ENCODE data around the gene PEX19.
"Not testable (repeated sequence)": the region's sequence is repeated elsewhere in the genome, so short reads cannot be mapped to it uniquely, and the experiment has no call there.

Gene PEX19

DNA sequence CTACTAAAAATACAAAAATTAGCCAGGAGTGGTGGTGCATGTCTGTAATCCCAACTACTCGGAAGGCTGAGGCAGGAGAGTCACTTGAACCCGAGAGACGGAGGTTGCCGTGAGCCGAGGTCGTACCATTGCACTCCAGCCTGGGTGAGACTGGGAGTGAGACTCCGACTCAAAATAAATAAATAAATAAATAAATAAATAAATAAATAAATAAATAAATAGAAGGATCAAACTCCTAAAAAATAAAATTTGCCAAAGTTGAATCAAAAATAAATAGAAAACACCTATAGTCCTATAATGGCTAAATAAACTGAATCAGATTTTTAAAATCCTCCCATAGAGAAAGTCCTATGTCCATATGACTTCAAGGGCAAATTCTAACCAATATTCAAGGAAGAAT is 15.2 kb upstream of the PEX19 start:
- TF ChIP-seq, protein P1, sequence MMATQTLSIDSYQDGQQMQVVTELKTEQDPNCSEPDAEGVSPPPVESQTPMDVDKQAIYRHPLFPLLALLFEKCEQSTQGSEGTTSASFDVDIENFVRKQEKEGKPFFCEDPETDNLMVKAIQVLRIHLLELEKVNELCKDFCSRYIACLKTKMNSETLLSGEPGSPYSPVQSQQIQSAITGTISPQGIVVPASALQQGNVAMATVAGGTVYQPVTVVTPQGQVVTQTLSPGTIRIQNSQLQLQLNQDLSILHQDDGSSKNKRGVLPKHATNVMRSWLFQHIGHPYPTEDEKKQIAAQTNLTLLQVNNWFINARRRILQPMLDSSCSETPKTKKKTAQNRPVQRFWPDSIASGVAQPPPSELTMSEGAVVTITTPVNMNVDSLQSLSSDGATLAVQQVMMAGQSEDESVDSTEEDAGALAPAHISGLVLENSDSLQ (IDR thresholded peaks at IDR 0.05), result no peak
- TF ChIP-seq BHLHE40 (IDR thresholded peaks at IDR 0.05; ENCODE audit: borderline replicate concordance), result no peak
- TF ChIP-seq TARDBP (IDR thresholded peaks at IDR 0.05), result no peak
- TF ChIP-seq L3MBTL2 (conservative IDR thresholded peaks at IDR 0.05), result no peak
- TF ChIP-seq NFRKB (IDR thresholded peaks at IDR 0.05), result no peak
- TF ChIP-seq ELF4 (IDR thresholded peaks at IDR 0.05), result no peak
- no peak for TF ChIP-seq FOXA1 (IDR thresholded peaks at IDR 0.05)
- no peak for TF ChIP-seq ZNF384 (IDR thresholded peaks at IDR 0.05)
- no peak for TF ChIP-seq SP1 (IDR thresholded peaks at IDR 0.05)
- TF ChIP-seq LEF1 (IDR thresholded peaks at IDR 0.05; ENCODE audit: borderline replicate concordance), result no peak
- TF ChIP-seq HDGF (IDR thresholded peaks at IDR 0.05; ENCODE audit: borderline replicate concordance), result no peak
- no peak for TF ChIP-seq CTBP1 (IDR thresholded peaks at IDR 0.05; ENCODE audit: borderline replicate concordance)
- no peak for TF ChIP-seq FOXK2 (IDR thresholded peaks at IDR 0.05)
- TF ChIP-seq FOXM1 (IDR thresholded peaks at IDR 0.05; ENCODE audit: borderline replicate concordance), result no peak
- TF ChIP-seq ARNT (IDR thresholded peaks at IDR 0.05), result no peak
- no peak for TF ChIP-seq SUZ12 (IDR thresholded peaks at IDR 0.05)
- no peak for DNase-seq (ENCODE audit: extremely low spot score)
- CTCF ChIA-PET, result no interaction called here
- POLR2A ChIA-PET, result no interaction called here

- CTCF ChIA-PET, result no interaction called here
- POLR2A ChIA-PET, result interaction anchor here (1.0 kb wide), 1 partner anchor 11 kb away, joined by 3 read pairs; the partner anchor contains the start of gene PEX19
- TF ChIP-seq BHLHE40 (IDR thresholded peaks at IDR 0.05; ENCODE audit: borderline replicate concordance), result no peak
- no peak for DNase-seq (ENCODE audit: extremely low spot score)
These were observed 11.1 kb upstream of the PEX19 start for GRCh38 chr1:160296036-160296435.

DNA sequence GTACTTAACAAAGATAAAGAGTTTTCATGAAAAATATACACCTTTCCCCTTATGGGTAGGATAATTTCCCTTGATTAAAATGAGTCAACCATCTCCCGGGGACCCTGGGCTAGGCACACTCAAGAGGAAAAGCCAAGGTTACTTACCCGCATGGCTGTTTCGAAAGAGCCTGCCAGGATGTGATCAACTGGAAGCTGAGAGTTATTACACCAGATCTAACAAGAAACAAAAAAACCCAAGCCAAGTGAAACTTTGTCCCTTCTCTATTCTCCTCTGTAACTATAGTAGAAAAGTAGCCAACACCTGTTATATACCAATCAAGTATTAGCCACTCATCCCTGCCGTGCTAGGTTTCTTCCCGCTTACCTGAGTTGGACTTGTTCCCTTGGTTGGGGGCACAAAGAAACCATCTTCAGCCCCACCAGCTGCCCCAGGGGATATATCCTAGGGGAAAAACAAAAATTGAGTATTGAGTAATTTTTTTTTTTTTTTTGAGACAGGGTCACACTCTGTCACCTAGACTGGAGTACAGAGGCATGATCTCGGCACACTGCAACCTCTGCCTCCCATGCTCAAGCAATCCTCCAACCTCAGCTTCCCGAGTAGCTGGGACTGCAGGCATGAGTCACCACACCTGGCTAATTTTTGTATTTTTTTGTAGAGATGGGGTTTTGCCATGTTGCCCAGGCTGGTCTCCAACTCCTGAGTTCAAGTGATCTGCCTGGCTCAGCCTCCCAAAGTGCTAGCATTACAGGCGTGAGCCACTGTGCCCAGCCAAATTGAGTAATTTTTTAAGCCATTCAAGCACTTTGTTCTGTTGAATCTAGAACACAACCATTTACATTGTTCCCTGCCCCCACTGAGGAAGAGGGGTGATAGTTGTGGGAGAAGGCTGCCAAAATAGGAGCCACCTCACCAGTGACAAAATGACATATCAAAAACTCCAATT is 8.4 kb upstream of the PEX19 start:
- DNase-seq (ENCODE audit: extremely low spot score), result no peak
- no peak for TF ChIP-seq ARNT (IDR thresholded peaks at IDR 0.05)
- TF ChIP-seq CTBP1 (IDR thresholded peaks at IDR 0.05; ENCODE audit: borderline replicate concordance), result no peak
- TF ChIP-seq SP1 (IDR thresholded peaks at IDR 0.05), result no peak
- CTCF ChIA-PET, result interaction anchor here (0.6 to 2.6 kb wide), 5 partner anchors 9 to 219 kb away, joined by 3 to 29 read pairs (median 8); no protein-coding TSS in a partner anchor
- POLR2A ChIA-PET, result no interaction called here

- DNase-seq (ENCODE audit: extremely low spot score), result peak; percentile 80
- CTCF ChIA-PET, result interaction anchor here (0.6 to 2.7 kb wide), 37 partner anchors 10 to 245 kb away, joined by 3 to 29 read pairs (median 4); partner anchors contain the start of genes CASQ1, DCAF8 and IGSF8
These were observed 6.6 kb upstream of the PEX19 start for GRCh38 chr1:160291248-160292220.

DNA sequence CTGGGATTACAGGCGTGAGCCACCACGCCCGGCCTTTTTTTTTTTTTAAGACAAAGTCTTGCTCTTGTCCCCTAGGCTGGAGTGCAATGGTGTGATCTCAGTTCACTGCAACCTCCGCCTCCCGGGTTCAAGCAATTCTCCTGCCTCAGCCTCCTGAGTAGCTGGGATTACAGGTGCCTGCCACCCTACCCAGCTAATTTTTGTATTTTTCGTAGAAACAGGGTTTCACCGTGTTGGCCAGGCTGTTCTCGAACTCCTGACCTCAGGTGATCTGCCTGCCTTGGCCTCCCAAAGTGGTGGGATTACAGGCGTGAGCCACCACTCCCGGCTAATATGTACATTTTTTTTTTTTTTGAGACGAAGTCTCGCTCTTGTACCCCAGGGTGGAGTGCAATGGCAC is 2.8 kb upstream of the PEX19 start:
- POLR2A ChIA-PET, result interaction anchor here (1.0 kb wide), 1 partner anchor 20 kb away, joined by 4 read pairs; no protein-coding TSS in a partner anchor
- CTCF ChIA-PET, result interaction anchor here (0.6 to 0.9 kb wide), 2 partner anchors 88 to 94 kb away, joined by 3 to 4 read pairs; no protein-coding TSS in a partner anchor

More at GRCh38 chr1:160291248-160292220, 6.6 kb upstream of the PEX19 start:
- no peak for TF ChIP-seq L3MBTL2 (conservative IDR thresholded peaks at IDR 0.05)
- TF ChIP-seq, protein P1 (IDR thresholded peaks at IDR 0.05), result no peak
- TF ChIP-seq FOXA1 (IDR thresholded peaks at IDR 0.05), result no peak
- no peak for TF ChIP-seq NFRKB (IDR thresholded peaks at IDR 0.05)
- no peak for TF ChIP-seq FOXM1 (IDR thresholded peaks at IDR 0.05; ENCODE audit: borderline replicate concordance)
- TF ChIP-seq LEF1 (IDR thresholded peaks at IDR 0.05; ENCODE audit: borderline replicate concordance), result no peak
- no peak for TF ChIP-seq BHLHE40 (IDR thresholded peaks at IDR 0.05; ENCODE audit: borderline replicate concordance)
- no peak for TF ChIP-seq CTBP1 (IDR thresholded peaks at IDR 0.05; ENCODE audit: borderline replicate concordance)
- no peak for TF ChIP-seq SUZ12 (IDR thresholded peaks at IDR 0.05)
- no peak for TF ChIP-seq TARDBP (IDR thresholded peaks at IDR 0.05)
- TF ChIP-seq FOXK2 (IDR thresholded peaks at IDR 0.05), result no peak
- POLR2A ChIA-PET, result interaction anchor here (1.0 to 1.8 kb wide), 3 partner anchors 29 to 71 kb away, joined by 3 to 11 read pairs (median 3); partner anchors contain the start of gene DCAF8

GRCh38 chr1:160285506-160285905 is 573 bp upstream of the PEX19 start:
- ChIA-PET CTCF (interaction anchor here (0.6 to 1.8 kb wide), 4 partner anchors 18 to 1125 kb away, joined by 3 to 4 read pairs (median 4); no protein-coding TSS in a partner anchor), POLR2A (interaction anchor here (1.1 to 2.2 kb wide), 6 partner anchors 9 to 28 kb away, joined by 3 to 15 read pairs (median 6); partner anchors contain the start of gene DCAF8)
- TF ChIP-seq CTBP1 (IDR thresholded peaks at IDR 0.05; ENCODE audit: borderline replicate concordance), result no peak
- TF ChIP-seq FOXA1 (IDR thresholded peaks at IDR 0.05), result no peak
- TF ChIP-seq ELF4 (IDR thresholded peaks at IDR 0.05), result no peak
- no peak for TF ChIP-seq L3MBTL2 (conservative IDR thresholded peaks at IDR 0.05)
- TF ChIP-seq, protein P1 (IDR thresholded peaks at IDR 0.05), result no peak
- no peak for TF ChIP-seq LEF1 (IDR thresholded peaks at IDR 0.05; ENCODE audit: borderline replicate concordance)
- no peak for DNase-seq (ENCODE audit: extremely low spot score)

More for the DNA sequence above, 2.8 kb upstream of the PEX19 start:
- DNase-seq (ENCODE audit: extremely low spot score), result not testable (repeated sequence)

All from HEK293T (cell line).